CD4-positive, CD25-positive, alpha-beta regulatory T cell (primary cell): Measurements from ENCODE around the gene KLHL41. TPM values are rescaled to one million over a fixed set of nuclear protein-coding genes. Genes with fewer than 3 reads are reported as not detected.
"Not testable (repeated sequence)": the region's sequence is repeated elsewhere in the genome, so short reads cannot be mapped to it uniquely, and the experiment has no call there.

Experiments
- ATAC-seq, 2 donors: fragments of 150-1000 bp; cut with Tn5 transposase; one replicate each; pipeline ENCODE4 v1.10.0; 2021; ENCODE audit warnings: low read depth in 2 of 2, moderate number of reproducible peaks in 2 of 2, moderate library complexity in 1 of 2
- DNase-seq, 3 donors: peaks; one replicate each; pipeline versions ENCODE4 v3.0.0 to v3.0.0-alpha.2; 2012 to 2022; ENCODE audit warnings: mixed read lengths in 1 of 3
- H3K27ac ChIP-seq: one replicate; pipeline ENCODE4 v1.7.0; 2013; ENCODE audit warnings: mild to moderate bottlenecking, low read length; ENCODE audit not compliant: insufficient read depth, poor library complexity, severe bottlenecking
- H3K27me3 ChIP-seq: one replicate; pipeline ENCODE4 v1.7.0; 2013; ENCODE audit warnings: low read length; ENCODE audit not compliant: control insufficient read depth, insufficient read depth
- H3K36me3 ChIP-seq: one replicate; pipeline ENCODE4 v1.7.0; 2013; ENCODE audit warnings: mild to moderate bottlenecking, low read length, moderate library complexity; ENCODE audit not compliant: control insufficient read depth, insufficient read depth
- H3K4me1 ChIP-seq: 2 replicates; pipeline ENCODE4 v1.7.0; 2013; ENCODE audit warnings: mild to moderate bottlenecking, low read length; ENCODE audit not compliant: insufficient read depth, control insufficient read depth, poor library complexity, severe bottlenecking
- H3K4me3 ChIP-seq: one replicate; pipeline ENCODE4 v1.7.0; 2013; ENCODE audit warnings: low read depth, mild to moderate bottlenecking, low read length, moderate library complexity
- H3K9me3 ChIP-seq, 2 experiments: 1 replicate in 1 of 2; 2 replicates in 1 of 2; pipeline ENCODE4 v1.7.0; 2013; ENCODE audit warnings: low read length in 2 of 2, mild to moderate bottlenecking in 1 of 2, moderate library complexity in 1 of 2; ENCODE audit not compliant: control insufficient read depth in 2 of 2
- H3K27ac Mint-ChIP-seq, 3 donors: one replicate each; pipeline ENCODE4 v1.8.0; 2020 to 2022; ENCODE audit warnings: mild to moderate bottlenecking in 3 of 3, mixed read lengths in 3 of 3, moderate library complexity in 2 of 3
- H3K27me3 Mint-ChIP-seq: one replicate; pipeline ENCODE4 v1.8.0; 2022; ENCODE audit warnings: mild to moderate bottlenecking, mixed read lengths
- H3K36me3 Mint-ChIP-seq: one replicate; pipeline ENCODE4 v1.8.0; 2020; ENCODE audit warnings: mixed read lengths
- H3K4me1 Mint-ChIP-seq, 4 donors: one replicate each; pipeline ENCODE4 v1.8.0; 2020 to 2022; ENCODE audit warnings: mixed read lengths in 4 of 4, mild to moderate bottlenecking in 1 of 4
- H3K4me3 Mint-ChIP-seq, 4 donors: one replicate each; pipeline ENCODE4 v1.8.0; 2020 to 2022; ENCODE audit warnings: mild to moderate bottlenecking in 4 of 4, mixed read lengths in 4 of 4, moderate library complexity in 3 of 4
- H3K9me3 Mint-ChIP-seq, 7 donors: one replicate each; pipeline ENCODE4 v1.8.0; 2020 to 2022; ENCODE audit warnings: mixed read lengths in 7 of 7, mild to moderate bottlenecking in 3 of 7, moderate library complexity in 2 of 7
- polyA plus RNA-seq, 4 donors: library from polyadenylated mRNA; unstranded; fragments of 300-500 nt; fragmentation: Illumina TruSeq; gene quantifications; one replicate each; pipeline ENCODE4 v1.2.3, GENCODE V29; 2021
- total RNA-seq: library from RNA; stranded (reverse); gene quantifications from one replicate; pipeline ENCODE4 v1.2.3, GENCODE V29; 2022

KLHL41 gene
- total and polyA plus RNA-seq, 5 donors from 2014 or later = 0.08 TPM; not detected in 4

GRCh38 chr2:169523681-169524080 is 14.2 kb downstream of the KLHL41 start:
- Histone ChIP-seq H3K9me3 (no peaks in the 10 kb centered on the region), H3K27me3 (no peaks in the 10 kb centered on the region), H3K4me1 (no peaks in the 10 kb centered on the region), H3K36me3 (no peaks in the 10 kb centered on the region), H3K4me3 (no peak overlapping the region), H3K27ac (no peak overlapping the region)
- no peak overlapping the region for H3K4me3 Mint-ChIP-seq
- no peak overlapping the region for H3K27ac Mint-ChIP-seq
- H3K27me3 Mint-ChIP-seq = peaks cover 4% of the 10 kb centered on the region
- no peak for DNase-seq
- H3K4me1 Mint-ChIP-seq = no peaks in the 10 kb centered on the region
- H3K9me3 Mint-ChIP-seq = no peaks in the 10 kb centered on the region
- ATAC-seq = no peak
- no peaks in the 10 kb centered on the region for H3K36me3 Mint-ChIP-seq

GRCh38 chr2:169525434-169525833 is 15.9 kb downstream of the KLHL41 start:
- no peaks in the 10 kb centered on the region for H3K9me3 ChIP-seq
- no peak overlapping the region for H3K4me3 Mint-ChIP-seq
- H3K27ac Mint-ChIP-seq = no peak overlapping the region
- no peak for DNase-seq
- H3K4me3 ChIP-seq = no peak overlapping the region
- H3K27ac ChIP-seq = no peak overlapping the region
- no peak for ATAC-seq
- H3K4me1 ChIP-seq = no peaks in the 10 kb centered on the region
- no peaks in the 10 kb centered on the region for H3K9me3 Mint-ChIP-seq
- H3K27me3 ChIP-seq = no peaks in the 10 kb centered on the region
- H3K36me3 ChIP-seq = peaks cover 7% of the 10 kb centered on the region
- H3K27me3 Mint-ChIP-seq = peaks cover 4% of the 10 kb centered on the region
- H3K4me1 Mint-ChIP-seq = no peaks in the 10 kb centered on the region
- H3K36me3 Mint-ChIP-seq = peaks cover 6% of the 10 kb centered on the region

- Mint-ChIP-seq H3K36me3 (peaks cover 6% of the 10 kb centered on the region), H3K4me3 (no peak overlapping the region), H3K4me1 (peaks cover 0 to 3% (median 0%) of the 10 kb centered on the region in 4 donors), H3K9me3 (no peaks in the 10 kb centered on the region), H3K27me3 (peaks cover 4% of the 10 kb centered on the region), H3K27ac (no peak overlapping the region)
- H3K36me3 ChIP-seq = peaks cover 10% of the 10 kb centered on the region
- no peak overlapping the region for H3K27ac ChIP-seq
- H3K4me1 ChIP-seq = no peaks in the 10 kb centered on the region
- no peak for ATAC-seq
- H3K27me3 ChIP-seq = no peaks in the 10 kb centered on the region
- no peaks in the 10 kb centered on the region for H3K9me3 ChIP-seq
- DNase-seq = no peak
- no peak overlapping the region for H3K4me3 ChIP-seq
Measured at GRCh38 chr2:169526451-169526850, 16.9 kb downstream of the KLHL41 start.

GRCh38 chr2:169528271-169528701 is 18.8 kb downstream of the KLHL41 start:
- H3K27ac Mint-ChIP-seq = peak overlapping the region in 1 of 3 donors; percentile 2
- no peaks in the 10 kb centered on the region for H3K27me3 Mint-ChIP-seq
- Histone ChIP-seq H3K27ac (no peak overlapping the region), H3K9me3 (no peaks in the 10 kb centered on the region), H3K27me3 (no peaks in the 10 kb centered on the region), H3K36me3 (peaks cover 10% of the 10 kb centered on the region), H3K4me1 (no peaks in the 10 kb centered on the region), H3K4me3 (no peak overlapping the region)
- H3K4me1 Mint-ChIP-seq = peaks cover 0 to 3% (median 0%) of the 10 kb centered on the region in 4 donors
- peak; percentile 78 to 80 for ATAC-seq
- DNase-seq = peak; percentile 50 to 77 (median 68)
- no peak overlapping the region for H3K4me3 Mint-ChIP-seq
- H3K36me3 Mint-ChIP-seq = peaks cover 6% of the 10 kb centered on the region
- H3K9me3 Mint-ChIP-seq = no peaks in the 10 kb centered on the region

GRCh38 chr2:169539460-169539859 is 30.0 kb downstream of the KLHL41 start:
- H3K4me1 Mint-ChIP-seq, H3K27me3 ChIP-seq, H3K9me3 Mint-ChIP-seq, H3K9me3 ChIP-seq, H3K27ac ChIP-seq, H3K27ac Mint-ChIP-seq, H3K27me3 Mint-ChIP-seq, H3K4me3 ChIP-seq, H3K4me3 Mint-ChIP-seq, H3K4me1 ChIP-seq, ATAC-seq, H3K36me3 ChIP-seq, DNase-seq: not testable (repeated sequence)
- H3K36me3 Mint-ChIP-seq = peaks cover 28% of the 10 kb centered on the region

- no peaks in the 10 kb centered on the region for H3K27me3 Mint-ChIP-seq
- H3K9me3 Mint-ChIP-seq = peaks cover 0 to 3% (median 0%) of the 10 kb centered on the region in 7 donors
- H3K4me1 ChIP-seq = no peaks in the 10 kb centered on the region
- H3K4me3 ChIP-seq = no peak overlapping the region
- no peaks in the 10 kb centered on the region for H3K9me3 ChIP-seq
- no peak for ATAC-seq
- H3K27me3 ChIP-seq = no peaks in the 10 kb centered on the region
- H3K36me3 Mint-ChIP-seq = peaks cover 28% of the 10 kb centered on the region
- H3K4me1 Mint-ChIP-seq = peaks cover 0 to 1% (median 0%) of the 10 kb centered on the region in 4 donors
- DNase-seq = no peak
- peaks cover 8% of the 10 kb centered on the region for H3K36me3 ChIP-seq
- H3K27ac ChIP-seq = no peak overlapping the region
- no peak overlapping the region for H3K4me3 Mint-ChIP-seq
- peak overlapping the region in 1 of 3 donors; percentile 36 for H3K27ac Mint-ChIP-seq
Measured at GRCh38 chr2:169540146-169540545, 30.6 kb downstream of the KLHL41 start.

GRCh38 chr2:169542433-169542832 is 32.9 kb downstream of the KLHL41 start:
- H3K9me3 Mint-ChIP-seq = peaks cover 0 to 3% (median 0%) of the 10 kb centered on the region in 7 donors
- peaks cover 0 to 3% (median 0%) of the 10 kb centered on the region in 4 donors for H3K4me1 Mint-ChIP-seq
- H3K27me3 Mint-ChIP-seq = no peaks in the 10 kb centered on the region
- no peak overlapping the region for H3K4me3 Mint-ChIP-seq
- peaks cover 2% of the 10 kb centered on the region for H3K36me3 ChIP-seq
- no peak overlapping the region for H3K27ac Mint-ChIP-seq
- no peaks in the 10 kb centered on the region for H3K9me3 ChIP-seq
- H3K36me3 Mint-ChIP-seq = peaks cover 28% of the 10 kb centered on the region
- no peak overlapping the region for H3K27ac ChIP-seq
- H3K4me3 ChIP-seq = no peak overlapping the region
- H3K4me1 ChIP-seq = no peaks in the 10 kb centered on the region
- H3K27me3 ChIP-seq = no peaks in the 10 kb centered on the region
- no peak for ATAC-seq
- DNase-seq = no peak

- Histone ChIP-seq H3K36me3 (peaks cover 8% of the 10 kb centered on the region), H3K27ac (no peak overlapping the region), H3K4me1 (no peaks in the 10 kb centered on the region), H3K9me3 (no peaks in the 10 kb centered on the region), H3K4me3 (no peak overlapping the region), H3K27me3 (no peaks in the 10 kb centered on the region)
- Mint-ChIP-seq H3K36me3 (peaks cover 23% of the 10 kb centered on the region), H3K4me3 (no peak overlapping the region), H3K9me3 (peaks cover 0 to 3% (median 0%) of the 10 kb centered on the region in 7 donors), H3K4me1 (peaks cover 0 to 3% (median 0%) of the 10 kb centered on the region in 4 donors), H3K27me3 (no peaks in the 10 kb centered on the region), H3K27ac (no peak overlapping the region)
- DNase-seq (no peak), ATAC-seq (no peak)
Measured at GRCh38 chr2:169546756-169547155, 37.3 kb downstream of the KLHL41 start.
